OCI-LY1 (cell line): Measurements from ENCODE around the gene JPH3.
"Not testable (repeated sequence)": the region's sequence is repeated elsewhere in the genome, so short reads cannot be mapped to it uniquely, and the experiment has no call there.

Source experiments
- H2AFZ ChIP-seq: fragments of 200-600 bp; sonication (generic), shearing (Covaris generic); 2 replicates; pipeline ENCODE4 v1.6.0; 2014; ENCODE audit warnings: antibody characterized with exemption, mild to moderate bottlenecking, low read length
- H3F3A ChIP-seq: fragments of 200-600 bp; sonication (generic), shearing (Covaris generic); 2 replicates; pipeline ENCODE4 v1.6.0; 2014; ENCODE audit warnings: mild to moderate bottlenecking, antibody characterized with exemption, low read length, moderate library complexity; ENCODE audit not compliant: insufficient read depth
- H3K27ac ChIP-seq: fragments of 200-600 bp; sonication (generic); 2 replicates; pipeline ENCODE4 v1.5.1; 2014; ENCODE audit warnings: low read length, mixed run types, mild to moderate bottlenecking, low read depth; ENCODE audit not compliant: poor library complexity, severe bottlenecking
- H3K27me3 ChIP-seq: fragments of 200-600 bp; sonication (generic); 2 replicates; pipeline ENCODE4 v1.6.0; 2014; ENCODE audit warnings: antibody characterized with exemption, mild to moderate bottlenecking, low read length, moderate library complexity; ENCODE audit not compliant: insufficient read depth
- H3K36me3 ChIP-seq: fragments of 200-600 bp; sonication (generic); 2 replicates; pipeline ENCODE4 v1.6.1; 2014; ENCODE audit warnings: mild to moderate bottlenecking, antibody characterized with exemption, low read length, moderate library complexity, mixed read lengths; ENCODE audit not compliant: insufficient read depth
- H3K4me1 ChIP-seq: fragments of 200-600 bp; sonication (generic); 2 replicates; pipeline ENCODE4 v1.5.1; 2014; ENCODE audit warnings: mild to moderate bottlenecking, low read length, moderate library complexity; ENCODE audit not compliant: insufficient read depth, severe bottlenecking
- H3K4me2 ChIP-seq: fragments of 200-600 bp; sonication (generic), shearing (Covaris generic); 2 replicates; pipeline ENCODE4 v1.6.1; 2014; ENCODE audit warnings: low read length
- H3K4me3 ChIP-seq: fragments of 200-600 bp; sonication (generic); 2 replicates; pipeline ENCODE4 v1.5.1; 2014; ENCODE audit warnings: low read length, low read depth, mild to moderate bottlenecking, mixed read lengths; ENCODE audit not compliant: poor library complexity, severe bottlenecking
- H3K79me2 ChIP-seq: fragments of 200-600 bp; shearing (Covaris generic); 2 replicates; pipeline ENCODE4 v1.6.1; 2016; ENCODE audit warnings: mixed run types, low read length, mixed read lengths; ENCODE audit not compliant: insufficient read depth
- H3K9ac ChIP-seq: fragments of 200-600 bp; sonication (generic), shearing (Covaris generic); 2 replicates; pipeline ENCODE4 v1.6.1; 2014; ENCODE audit warnings: mild to moderate bottlenecking, low read length, mixed read lengths
- H3K9me2 ChIP-seq: fragments of 200-600 bp; sonication (generic), shearing (Covaris generic); 2 replicates; pipeline ENCODE4 v1.6.1; 2014; ENCODE audit warnings: low read depth, mild to moderate bottlenecking, low read length, mixed read lengths
- H3K9me3 ChIP-seq: fragments of 200-600 bp; shearing (Covaris generic); 2 replicates; pipeline ENCODE4 v1.6.1; 2014; ENCODE audit warnings: low read length, mixed read lengths
- H4K20me1 ChIP-seq: fragments of 200-600 bp; sonication (generic), shearing (Covaris generic); 2 replicates; pipeline ENCODE4 v1.6.0; 2016; ENCODE audit warnings: mild to moderate bottlenecking, low read length; ENCODE audit not compliant: insufficient read depth
- EZH2 ChIP-seq: fragments of 200-600 bp; sonication (generic), shearing (Covaris generic); IDR thresholded peaks from 2 replicates; pipeline ENCODE4 v1.8.0; 2017; ENCODE audit warnings: borderline replicate concordance, mixed run types, mild to moderate bottlenecking, antibody characterized with exemption, low read length, moderate library complexity, mixed read lengths
- TF ChIP-seq, protein P1 (sequence below): fragments of 200-600 bp; sonication (generic), shearing (Covaris generic); IDR thresholded peaks from 2 replicates; pipeline ENCODE4 v1.5.1; 2017; ENCODE audit warnings: mild to moderate bottlenecking, antibody characterized with exemption, low read length, moderate library complexity, mixed read lengths

JPH3 gene

DNA sequence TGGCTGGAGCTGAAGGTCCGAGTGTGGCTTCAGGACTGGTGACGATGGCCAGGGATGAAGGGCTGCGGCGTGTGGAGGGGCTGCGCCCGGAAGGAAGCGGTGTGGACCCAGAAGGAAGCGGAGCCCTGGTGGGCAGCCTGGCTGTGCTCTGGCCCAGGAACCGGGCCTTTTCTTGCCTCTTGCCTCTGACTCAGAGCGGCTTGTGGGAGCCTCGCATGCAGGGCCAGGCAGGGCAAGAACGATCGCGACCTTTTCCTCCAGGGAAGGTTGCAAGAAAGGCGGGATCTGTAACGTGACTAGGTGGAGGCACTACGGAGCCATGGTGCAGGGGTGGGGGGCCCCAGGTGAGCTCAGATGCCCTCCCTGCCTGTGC, 78.0 kb downstream of the JPH3 start:
- Histone ChIP-seq H3K9ac (no peak overlapping the region), H3K27me3 (no peaks in the 10 kb centered on the region), H3K79me2 (no peaks in the 10 kb centered on the region), H3K4me3 (no peak overlapping the region), H3K9me3 (no peaks in the 10 kb centered on the region), H3K27ac (no peak overlapping the region), H3K4me1 (no peaks in the 10 kb centered on the region), H3K4me2 (no peak overlapping the region), H3K9me2 (no peaks in the 10 kb centered on the region), H3K36me3 (no peaks in the 10 kb centered on the region), H4K20me1 (no peaks in the 10 kb centered on the region), H2AFZ (no peak overlapping the region), H3F3A (no peaks in the 10 kb centered on the region)
- TF ChIP-seq, protein P1, sequence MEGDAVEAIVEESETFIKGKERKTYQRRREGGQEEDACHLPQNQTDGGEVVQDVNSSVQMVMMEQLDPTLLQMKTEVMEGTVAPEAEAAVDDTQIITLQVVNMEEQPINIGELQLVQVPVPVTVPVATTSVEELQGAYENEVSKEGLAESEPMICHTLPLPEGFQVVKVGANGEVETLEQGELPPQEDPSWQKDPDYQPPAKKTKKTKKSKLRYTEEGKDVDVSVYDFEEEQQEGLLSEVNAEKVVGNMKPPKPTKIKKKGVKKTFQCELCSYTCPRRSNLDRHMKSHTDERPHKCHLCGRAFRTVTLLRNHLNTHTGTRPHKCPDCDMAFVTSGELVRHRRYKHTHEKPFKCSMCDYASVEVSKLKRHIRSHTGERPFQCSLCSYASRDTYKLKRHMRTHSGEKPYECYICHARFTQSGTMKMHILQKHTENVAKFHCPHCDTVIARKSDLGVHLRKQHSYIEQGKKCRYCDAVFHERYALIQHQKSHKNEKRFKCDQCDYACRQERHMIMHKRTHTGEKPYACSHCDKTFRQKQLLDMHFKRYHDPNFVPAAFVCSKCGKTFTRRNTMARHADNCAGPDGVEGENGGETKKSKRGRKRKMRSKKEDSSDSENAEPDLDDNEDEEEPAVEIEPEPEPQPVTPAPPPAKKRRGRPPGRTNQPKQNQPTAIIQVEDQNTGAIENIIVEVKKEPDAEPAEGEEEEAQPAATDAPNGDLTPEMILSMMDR = no peak
- no peak for TF ChIP-seq EZH2

DNA sequence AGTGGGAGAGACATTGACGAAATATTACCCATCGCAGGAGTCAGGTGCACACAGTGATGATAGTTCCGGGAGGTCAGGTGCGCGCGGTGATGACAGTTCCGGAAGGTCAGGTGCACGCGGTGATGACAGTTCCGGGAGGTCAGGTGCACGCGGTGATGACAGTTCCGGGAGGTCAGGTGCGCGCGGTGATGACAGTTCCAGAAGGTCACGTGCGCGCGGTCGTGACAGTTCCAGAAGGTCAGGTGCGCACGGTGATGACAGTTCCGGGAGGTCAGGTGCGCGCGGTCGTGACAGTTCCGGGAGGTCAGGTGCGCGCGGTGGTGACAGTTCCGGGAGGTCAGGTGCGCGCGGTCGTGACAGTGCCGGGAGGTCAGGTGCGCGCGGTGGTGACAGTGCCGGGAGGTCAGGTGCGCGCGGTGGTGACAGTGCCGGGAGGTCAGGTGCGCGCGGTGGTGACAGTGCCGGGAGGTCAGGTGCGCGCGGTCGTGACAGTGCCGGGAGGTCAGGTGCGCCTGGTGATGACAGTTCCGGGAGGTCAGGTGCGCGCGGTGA, 78.8 kb downstream of the JPH3 start:
- H3K36me3 ChIP-seq, H3K9me3 ChIP-seq, H3K4me2 ChIP-seq, H3K4me3 ChIP-seq, H2AFZ ChIP-seq, H3F3A ChIP-seq, H3K27me3 ChIP-seq, H3K9me2 ChIP-seq, H3K4me1 ChIP-seq, H4K20me1 ChIP-seq, H3K27ac ChIP-seq, H3K9ac ChIP-seq, H3K79me2 ChIP-seq: not testable (repeated sequence)

DNA sequence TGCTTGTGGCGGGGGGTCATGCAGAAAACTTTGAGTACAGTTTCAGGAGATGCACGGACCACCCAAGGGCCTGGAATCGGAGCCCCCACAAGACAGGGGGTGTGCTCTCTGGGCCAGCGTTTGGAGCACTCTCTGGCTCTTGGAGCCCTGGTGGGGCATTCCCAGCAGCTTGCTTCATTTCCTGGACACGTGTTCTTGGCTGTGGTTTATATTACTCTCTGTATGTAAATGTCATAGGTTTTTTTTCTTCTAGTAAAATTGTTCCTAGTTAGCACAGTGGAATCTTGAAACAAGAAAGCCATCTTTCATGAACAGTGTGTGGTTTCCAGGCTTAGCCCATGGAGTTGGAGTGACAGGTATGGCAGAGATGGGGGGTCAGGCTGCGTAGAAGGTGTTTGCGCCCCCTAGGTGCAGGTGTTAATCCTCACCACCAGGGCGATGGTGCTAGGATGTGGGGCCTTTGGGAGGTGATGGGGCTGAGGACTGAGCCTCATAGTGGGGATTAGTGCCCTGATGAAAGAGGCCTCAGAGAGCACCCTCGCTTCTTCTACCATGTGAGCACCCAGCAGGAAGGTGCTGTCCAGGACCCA, 79.8 kb downstream of the JPH3 start:
- no peak overlapping the region for H3K4me3 ChIP-seq
- H3K36me3 ChIP-seq = no peaks in the 10 kb centered on the region
- H3K4me1 ChIP-seq = no peaks in the 10 kb centered on the region
- no peak overlapping the region for H3K9ac ChIP-seq
- peaks cover 13% of the 10 kb centered on the region for H3K27me3 ChIP-seq
- H3K27ac ChIP-seq = no peak overlapping the region
- H3K9me3 ChIP-seq = no peaks in the 10 kb centered on the region
- H3F3A ChIP-seq = no peaks in the 10 kb centered on the region
- H3K9me2 ChIP-seq = no peaks in the 10 kb centered on the region
- TF ChIP-seq EZH2 = no peak
- TF ChIP-seq, protein P1 = peak; percentile 68
- H3K79me2 ChIP-seq = no peaks in the 10 kb centered on the region
- H4K20me1 ChIP-seq = no peaks in the 10 kb centered on the region
- no peak overlapping the region for H3K4me2 ChIP-seq
- no peak overlapping the region for H2AFZ ChIP-seq

DNA sequence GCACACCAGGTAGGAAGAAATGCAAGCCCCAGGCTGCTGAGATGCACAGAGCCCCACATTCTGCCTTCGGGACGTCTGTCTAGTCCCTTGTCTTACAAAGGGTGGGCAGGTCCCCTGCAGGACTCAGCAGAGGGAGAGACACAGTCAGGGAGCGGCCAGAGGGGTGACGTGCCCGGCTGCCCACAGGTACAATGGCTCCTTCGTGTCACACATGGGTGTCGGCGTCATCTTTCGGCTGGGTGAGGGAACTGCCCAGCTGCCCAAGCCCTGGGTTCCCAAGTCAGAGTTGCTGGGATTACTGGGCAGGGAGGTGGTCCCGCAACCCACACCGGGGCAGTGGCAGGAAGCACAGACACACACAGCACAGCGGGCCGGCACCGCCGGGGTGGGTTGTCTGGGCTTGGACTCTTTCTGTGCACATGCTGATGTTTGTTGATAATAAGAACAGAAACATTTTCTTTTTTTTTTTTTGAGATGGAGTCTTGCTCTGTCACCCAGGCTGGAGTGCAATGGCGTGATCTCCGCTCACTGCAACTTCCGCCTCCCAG, 80.6 kb downstream of the JPH3 start:
- Histone ChIP-seq H3K27ac (no peak overlapping the region), H3K27me3 (peaks cover 13% of the 10 kb centered on the region), H3K4me1 (no peaks in the 10 kb centered on the region), H3K79me2 (no peaks in the 10 kb centered on the region), H3K4me2 (no peak overlapping the region), H3K9me3 (no peaks in the 10 kb centered on the region), H3K36me3 (no peaks in the 10 kb centered on the region), H3K9ac (no peak overlapping the region), H2AFZ (no peak overlapping the region), H3K9me2 (no peaks in the 10 kb centered on the region), H3K4me3 (no peak overlapping the region), H4K20me1 (no peaks in the 10 kb centered on the region), H3F3A (no peaks in the 10 kb centered on the region)
- TF ChIP-seq, protein P1 = no peak
- TF ChIP-seq EZH2 = no peak
